ENCODE measurements around the gene KCNJ3. TPM values are rescaled to one million over a fixed set of nuclear protein-coding genes. Genes with fewer than 3 reads are reported as not detected.

KCNJ3 gene
- 1 to 10 TPM; 6.5 to 9.0 (median 6.9) TPM for polyA plus RNA-seq (ENCODE audit: insufficient read length in 4 of 4)

GRCh38 chr2:154698296-154698720 lies at the start of gene KCNJ3:
KCNJ3 (plus strand) TSS chr2:154698695; CDS start chr2:154698776, 81 bp downstream.
- no peak for DNase-seq (ENCODE audit: low read depth in 4 of 4, low spot score in 2 of 4)

- DNase-seq (ENCODE audit: low read depth in 4 of 4, low spot score in 2 of 4) = no peak
These were observed 43.0 kb upstream of the KCNJ3 start for GRCh38 chr2:154655499-154655898.

DNA sequence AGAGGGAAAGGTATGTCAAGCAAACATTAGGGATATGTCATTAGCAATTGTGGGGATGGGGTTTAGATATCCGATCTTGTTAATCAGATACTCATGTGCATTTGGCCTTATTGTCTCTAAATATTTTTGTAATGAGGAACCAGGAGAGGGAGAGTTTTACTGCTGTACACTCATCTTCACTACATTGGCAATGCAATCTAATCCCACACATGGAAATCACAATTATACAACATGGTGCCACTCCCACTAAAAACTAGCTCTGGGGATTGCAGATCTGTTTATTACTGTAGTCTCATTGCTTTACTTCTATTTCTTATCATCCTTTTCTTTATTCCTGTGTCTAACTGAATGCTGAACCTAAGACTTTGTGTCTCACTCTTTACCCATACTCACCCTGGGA lies 39.6 kb upstream of the KCNJ3 start:
- DNase-seq (ENCODE audit: low read depth in 4 of 4, low spot score in 2 of 4) = no peak

DNA sequence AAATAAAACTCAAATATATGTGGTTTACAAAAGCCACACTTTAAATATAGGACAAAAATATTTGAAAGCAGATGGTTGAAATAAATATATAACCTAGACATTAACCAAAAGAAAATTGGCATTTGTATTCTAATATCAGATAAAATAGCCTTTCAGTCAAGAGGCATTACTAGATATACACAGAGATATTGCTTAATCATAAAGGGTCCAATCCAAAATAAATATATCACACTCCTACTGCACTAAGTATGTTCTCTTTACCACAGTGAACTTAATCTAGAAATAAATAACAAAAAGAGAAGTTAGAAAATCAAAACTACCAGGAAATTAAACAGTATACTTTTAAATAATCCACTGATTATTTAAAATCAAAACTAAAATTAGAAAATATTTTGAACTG lies 34.2 kb upstream of the KCNJ3 start:
- no peak for DNase-seq (ENCODE audit: low read depth in 4 of 4, low spot score in 2 of 4)

- no peak for DNase-seq (ENCODE audit: low read depth in 4 of 4, low spot score in 2 of 4)
These were observed 28.4 kb upstream of the KCNJ3 start for GRCh38 chr2:154670083-154670482.

- no peak for DNase-seq (ENCODE audit: low read depth in 4 of 4, low spot score in 2 of 4)
These were observed 24.8 kb upstream of the KCNJ3 start for GRCh38 chr2:154673694-154674093.

DNA sequence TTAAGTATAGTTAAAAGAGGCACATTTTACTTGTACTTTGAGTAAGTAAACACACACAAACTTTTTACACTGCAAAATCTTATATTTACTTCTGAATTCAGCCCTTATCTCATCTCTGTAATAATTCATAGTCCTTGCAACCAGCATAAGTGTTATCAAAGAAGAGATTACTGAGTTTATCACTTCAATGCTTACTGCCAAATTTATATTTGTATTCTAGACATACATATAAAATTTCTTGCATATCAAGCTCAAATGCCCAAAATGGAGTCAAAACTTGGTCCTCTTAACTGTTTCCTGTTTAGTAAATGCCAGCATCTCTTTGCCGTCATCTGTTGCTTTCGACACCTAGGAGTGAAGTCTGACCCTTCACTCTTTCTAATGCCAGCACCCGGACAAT lies 21.1 kb upstream of the KCNJ3 start:
- DNase-seq (ENCODE audit: low read depth in 4 of 4, low spot score in 2 of 4) = no peak

- no peak for DNase-seq (ENCODE audit: low read depth in 4 of 4, low spot score in 2 of 4)
These were observed 16.8 kb upstream of the KCNJ3 start for GRCh38 chr2:154681741-154682140.

GRCh38 chr2:154686162-154686561 lies 12.3 kb upstream of the KCNJ3 start:
- DNase-seq (ENCODE audit: low read depth in 4 of 4, low spot score in 2 of 4) = no peak

DNA sequence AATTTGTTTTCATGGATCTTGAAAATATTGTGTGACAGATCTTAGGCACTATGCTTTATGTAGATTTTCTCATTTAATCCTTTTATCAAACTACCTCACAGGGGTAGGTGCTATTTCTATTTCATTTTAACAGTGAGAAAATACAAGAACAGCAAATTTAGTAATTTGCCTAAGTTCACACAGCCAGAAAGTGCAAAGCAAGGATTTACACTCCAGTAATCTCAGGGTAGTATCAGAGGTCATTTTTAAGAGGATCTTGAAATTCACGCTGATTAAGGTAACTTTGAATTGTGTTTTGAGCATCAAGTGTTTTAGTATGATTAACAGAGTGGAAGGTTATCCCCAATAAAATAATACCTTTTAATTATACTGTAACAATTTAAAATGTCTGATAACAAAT lies 10.1 kb upstream of the KCNJ3 start:
- no peak for DNase-seq (ENCODE audit: low read depth in 4 of 4, low spot score in 2 of 4)

GRCh38 chr2:154689158-154689557 lies 9.3 kb upstream of the KCNJ3 start:
- DNase-seq (ENCODE audit: low read depth in 4 of 4, low spot score in 2 of 4) = no peak

DNA sequence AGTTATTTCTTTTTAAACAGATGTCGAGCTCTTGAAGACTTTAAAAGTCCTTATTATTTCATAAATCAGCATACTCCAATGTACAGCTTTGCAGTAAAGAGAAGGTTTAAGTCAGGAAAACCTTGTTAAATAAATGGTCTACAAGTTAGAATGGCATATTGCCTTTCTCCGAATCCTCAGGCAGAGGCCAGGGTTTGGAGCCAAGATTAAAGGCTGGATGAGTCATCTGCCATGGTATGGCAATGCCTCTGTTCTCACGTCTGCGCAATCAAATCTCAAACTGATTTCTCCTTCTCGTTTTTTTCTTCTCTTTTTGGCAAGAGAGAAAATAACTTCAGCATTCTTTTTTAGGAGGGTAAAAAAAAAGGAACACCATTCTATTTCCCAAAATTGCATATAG lies 5.6 kb upstream of the KCNJ3 start:
- no peak for DNase-seq (ENCODE audit: low read depth in 4 of 4, low spot score in 2 of 4)

DNA sequence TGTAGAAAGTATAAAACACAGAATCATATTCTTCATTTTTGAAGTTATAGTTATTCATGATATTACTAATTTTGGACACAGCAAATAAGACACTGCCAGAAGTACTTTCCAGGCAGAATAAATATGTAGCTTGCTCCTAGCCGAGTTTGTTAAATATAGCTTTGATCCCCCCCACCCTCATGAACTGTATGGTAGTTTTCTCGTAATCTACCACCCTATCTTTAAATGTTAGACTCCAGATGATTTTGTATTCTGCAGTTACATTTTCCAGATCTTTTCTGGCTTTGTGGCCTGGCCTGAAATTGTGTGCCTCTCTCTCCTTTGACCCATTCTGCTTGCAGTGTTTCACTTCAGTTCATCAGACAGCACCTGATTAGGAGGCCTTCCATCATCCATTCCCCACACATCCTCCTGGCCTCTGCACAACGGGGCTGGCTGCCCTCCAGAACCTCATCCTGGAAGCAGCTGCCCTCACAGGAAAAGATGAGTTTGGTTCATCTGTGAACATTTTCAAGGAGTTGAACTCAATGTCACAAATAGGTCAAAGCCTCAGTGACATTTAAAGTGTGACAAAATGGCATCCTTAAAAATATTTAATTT lies 4.7 kb upstream of the KCNJ3 start:
- no peak for DNase-seq (ENCODE audit: low read depth in 4 of 4, low spot score in 2 of 4)

GRCh38 chr2:154694881-154695280 lies 3.6 kb upstream of the KCNJ3 start:
- no peak for DNase-seq (ENCODE audit: low read depth in 4 of 4, low spot score in 2 of 4)

GRCh38 chr2:154696369-154696768 lies 2.1 kb upstream of the KCNJ3 start:
- DNase-seq (ENCODE audit: low read depth in 4 of 4, low spot score in 2 of 4) = no peak

DNA sequence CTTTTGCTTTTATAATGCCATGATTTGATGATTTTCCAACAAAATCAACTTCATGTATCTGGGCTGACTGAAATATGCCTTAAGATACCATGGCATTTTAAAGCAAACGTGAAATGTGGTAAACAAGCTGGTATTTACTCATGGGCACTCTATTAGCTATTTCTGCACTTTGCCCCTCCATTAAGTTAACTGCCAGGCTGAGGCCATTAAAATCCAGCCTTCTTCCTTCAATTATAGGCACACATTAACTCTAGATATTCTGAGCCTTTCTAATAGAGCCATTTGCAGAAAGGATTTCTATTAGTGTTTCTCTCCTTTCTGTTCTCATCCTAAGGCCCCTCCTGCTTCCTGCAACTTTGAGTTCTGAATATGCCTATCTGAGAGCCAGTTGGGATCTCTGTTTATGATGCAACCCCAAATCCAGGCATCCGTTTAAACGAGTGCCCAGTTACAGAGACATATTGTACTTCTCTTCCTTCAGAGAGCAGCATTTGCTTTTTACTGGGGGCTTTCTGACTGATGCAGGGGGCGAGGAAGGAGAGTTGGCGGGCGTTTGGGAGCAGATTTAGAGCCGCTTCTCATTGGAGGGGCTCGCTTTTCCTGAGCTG lies 1.6 kb upstream of the KCNJ3 start:
- no peak for DNase-seq (ENCODE audit: low read depth in 4 of 4, low spot score in 2 of 4)

DNA sequence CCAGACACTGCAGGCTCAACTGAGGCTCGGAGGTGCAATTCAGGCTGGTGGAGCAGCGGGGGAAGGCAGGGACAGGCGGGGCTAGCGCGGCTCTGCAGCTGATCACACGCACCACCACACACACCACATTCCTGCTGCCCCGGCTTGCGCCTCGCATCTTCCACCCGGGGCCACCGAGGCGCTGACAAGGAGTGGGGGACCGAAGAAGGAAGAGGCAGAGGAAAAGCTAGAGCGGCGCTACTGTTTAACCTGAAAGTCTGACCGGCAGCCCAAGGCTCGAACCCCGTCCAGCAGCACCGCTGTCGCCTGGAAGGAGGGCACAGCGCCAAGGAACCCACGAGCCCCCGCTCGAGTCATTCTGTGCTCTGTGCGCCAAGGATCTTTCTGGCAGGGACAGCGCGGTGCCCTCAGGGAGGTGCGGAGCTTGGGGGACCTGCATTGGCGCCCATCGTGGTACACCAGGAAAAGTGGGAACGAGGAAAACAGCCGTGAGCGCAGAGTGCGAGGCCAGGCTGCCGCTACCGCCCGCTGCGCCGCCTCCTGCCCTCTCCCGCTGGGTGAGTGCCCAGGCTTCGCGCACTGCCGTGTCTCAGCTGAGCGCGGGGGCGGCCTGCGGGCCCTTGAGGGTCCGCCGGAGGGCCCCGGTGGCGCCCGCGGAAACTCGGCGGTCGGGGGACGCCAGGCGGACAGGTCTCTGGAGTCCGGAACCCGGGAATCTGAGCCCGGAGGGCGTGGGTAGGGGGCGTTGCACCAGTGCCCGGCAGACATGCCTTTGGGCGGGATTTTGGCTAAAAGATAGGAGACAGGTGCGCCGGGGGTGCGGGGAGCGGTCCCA lies 860 bp upstream of the KCNJ3 start:
- DNase-seq (ENCODE audit: low read depth in 4 of 4, low spot score in 2 of 4) = no peak

DNA sequence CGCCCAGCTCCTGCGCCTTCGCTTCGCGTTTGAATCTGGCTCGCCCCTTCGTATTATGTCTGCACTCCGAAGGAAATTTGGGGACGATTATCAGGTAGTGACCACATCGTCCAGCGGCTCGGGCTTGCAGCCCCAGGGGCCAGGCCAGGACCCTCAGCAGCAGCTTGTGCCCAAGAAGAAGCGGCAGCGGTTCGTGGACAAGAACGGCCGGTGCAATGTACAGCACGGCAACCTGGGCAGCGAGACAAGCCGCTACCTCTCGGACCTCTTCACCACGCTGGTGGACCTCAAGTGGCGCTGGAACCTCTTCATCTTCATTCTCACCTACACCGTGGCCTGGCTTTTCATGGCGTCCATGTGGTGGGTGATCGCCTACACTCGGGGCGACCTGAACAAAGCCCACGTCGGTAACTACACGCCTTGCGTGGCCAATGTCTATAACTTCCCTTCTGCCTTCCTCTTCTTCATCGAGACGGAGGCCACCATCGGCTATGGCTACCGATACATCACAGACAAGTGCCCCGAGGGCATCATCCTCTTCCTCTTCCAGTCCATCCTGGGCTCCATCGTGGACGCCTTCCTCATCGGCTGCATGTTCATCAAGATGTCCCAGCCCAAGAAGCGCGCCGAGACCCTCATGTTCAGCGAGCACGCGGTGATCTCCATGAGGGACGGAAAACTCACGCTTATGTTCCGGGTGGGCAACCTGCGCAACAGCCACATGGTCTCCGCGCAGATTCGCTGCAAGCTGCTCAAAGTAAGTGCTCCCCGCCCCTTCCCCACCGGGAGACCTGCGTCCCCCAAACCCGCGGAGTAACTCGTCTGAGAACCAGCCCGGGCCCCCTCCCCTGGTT lies 453 bp downstream of the KCNJ3 start:
- DNase-seq (ENCODE audit: low read depth in 4 of 4, low spot score in 2 of 4) = no peak

GRCh38 chr2:154699575-154699930 lies 1.1 kb downstream of the KCNJ3 start:
- DNase-seq (ENCODE audit: low read depth in 4 of 4, low spot score in 2 of 4) = no peak

- no peak for DNase-seq (ENCODE audit: low read depth in 4 of 4, low spot score in 2 of 4)
These were observed 1.6 kb downstream of the KCNJ3 start for GRCh38 chr2:154700136-154700535.

GRCh38 chr2:154704991-154705390 lies 6.5 kb downstream of the KCNJ3 start:
- no peak for DNase-seq (ENCODE audit: low read depth in 4 of 4, low spot score in 2 of 4)
